Activated naive CD4-positive, alpha-beta T cell treated with Interleukin-2 at 50 U/mL for 16 hours (primary cell): ENCODE results near the gene SMC3.
"Not testable (repeated sequence)": the region's sequence is repeated elsewhere in the genome, so short reads cannot be mapped to it uniquely, and the experiment has no call there.

ENCODE experiments used
- DNase-seq: peaks from one replicate; pipeline ENCODE4 v3.0.0-alpha.2; 2020

Gene SMC3

GRCh38 chr10:110629680-110630191 is 62.2 kb downstream of the SMC3 start:
- no peak for DNase-seq

GRCh38 chr10:110631934-110632333 is 64.4 kb downstream of the SMC3 start:
- no peak for DNase-seq

- DNase-seq, result no peak
These were observed 65.2 kb downstream of the SMC3 start for GRCh38 chr10:110632591-110633215.

- no peak for DNase-seq
These were observed 67.2 kb downstream of the SMC3 start for GRCh38 chr10:110634527-110635209.

- DNase-seq, result no peak
These were observed 69.1 kb downstream of the SMC3 start for GRCh38 chr10:110636572-110636931.

GRCh38 chr10:110636932-110637557 is 69.5 kb downstream of the SMC3 start:
- DNase-seq, result no peak

- no peak for DNase-seq
These were observed 70.1 kb downstream of the SMC3 start for GRCh38 chr10:110637558-110638053.

- DNase-seq, result no peak
These were observed 70.8 kb downstream of the SMC3 start for GRCh38 chr10:110638319-110638718.

GRCh38 chr10:110639046-110639445 is 71.6 kb downstream of the SMC3 start:
- not testable (repeated sequence) for DNase-seq

- not testable (repeated sequence) for DNase-seq
These were observed 72.4 kb downstream of the SMC3 start for GRCh38 chr10:110639858-110640257.

- peak; percentile 47 for DNase-seq
These were observed 73.8 kb downstream of the SMC3 start for GRCh38 chr10:110641256-110641655.

GRCh38 chr10:110642204-110643034 is 74.9 kb downstream of the SMC3 start:
- DNase-seq, result no peak

- DNase-seq, result peak; percentile 8
These were observed 75.6 kb downstream of the SMC3 start for GRCh38 chr10:110643035-110643652.

- peak; percentile 11 for DNase-seq
These were observed 76.4 kb downstream of the SMC3 start, which contains the start of gene RBM20 for GRCh38 chr10:110643653-110644597. Gene RBM20, plus strand, starts transcription at chr10:110644336. Its CDS starts 119 bp downstream, at chr10:110644455.

- no peak for DNase-seq
These were observed 77.3 kb downstream of the SMC3 start for GRCh38 chr10:110644598-110645462.

GRCh38 chr10:110646417-110647135 is 79.1 kb downstream of the SMC3 start:
- DNase-seq, result no peak

GRCh38 chr10:110647136-110647430 is 79.6 kb downstream of the SMC3 start:
- DNase-seq, result no peak

- no peak for DNase-seq
These were observed 81.3 kb downstream of the SMC3 start for GRCh38 chr10:110648692-110649346.
